Measurements from ENCODE around the gene NANOGP8.

The NANOGP8 gene

GRCh38 chr15:35064576-35065190 is 20.4 kb downstream of the NANOGP8 start:
- H3K4me3 ChIP-seq (ENCODE audit: low read depth, low read length): no peak overlapping the region
- H2AK5ac ChIP-seq (ENCODE audit: low read length): no peak overlapping the region

DNA sequence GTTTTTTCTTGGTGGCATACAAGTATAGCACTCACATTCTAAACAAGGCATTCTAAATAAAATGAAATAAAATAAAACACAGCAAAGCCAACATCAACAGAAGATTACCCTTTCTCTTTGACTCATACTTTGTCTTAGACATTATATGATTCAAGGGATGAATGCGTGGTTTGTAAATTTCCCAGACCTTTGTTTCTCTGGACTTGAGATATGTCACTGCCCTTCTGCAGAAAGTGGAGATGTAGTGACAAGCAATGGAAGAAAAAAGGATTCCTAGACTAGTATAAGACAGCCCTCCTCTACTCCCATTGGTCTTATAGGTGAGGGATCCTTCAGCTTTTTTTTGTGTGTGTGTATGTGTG is 22.4 kb downstream of the NANOGP8 start:
- Histone ChIP-seq H3K9me3 (ENCODE audit: insufficient read depth, low read depth, low read length) (no peaks in the 10 kb centered on the region), H3K79me2 (ENCODE audit: control insufficient read depth, insufficient read depth, low read length, poor library complexity) (no peaks in the 10 kb centered on the region), H3K79me1 (ENCODE audit: low read length) (no peaks in the 10 kb centered on the region), H3K4ac (ENCODE audit: low read depth, low read length) (no peak overlapping the region), H2BK5ac (ENCODE audit: low read depth, low read length, poor library complexity) (no peak overlapping the region), H3K4me1 (ENCODE audit: control insufficient read depth in 1 of 2, insufficient read depth in 2 of 2, low read length in 2 of 2) (peaks cover 5 to 6% of the 10 kb centered on the region in 2 experiments), H3K18ac (ENCODE audit: low read length) (no peak overlapping the region), H4K91ac (ENCODE audit: low read depth, low read length) (no peak overlapping the region), H3K9ac (ENCODE audit: low read length) (no peak overlapping the region), H4K8ac (ENCODE audit: low read depth, low read length) (no peak overlapping the region), H2AFZ (ENCODE audit: insufficient read depth, low read length, poor library complexity) (no peak overlapping the region), H2BK12ac (ENCODE audit: low read length) (no peak overlapping the region), H3K27ac (ENCODE audit: low read depth, low read length) (no peak overlapping the region), H3K23ac (ENCODE audit: low read length) (no peak overlapping the region), H3K27me3 (ENCODE audit: insufficient read depth, low read length) (no peaks in the 10 kb centered on the region), H3K4me3 (ENCODE audit: low read depth, low read length) (no peak overlapping the region), H3K4me2 (ENCODE audit: low read length) (no peak overlapping the region), H2AK5ac (ENCODE audit: low read length) (no peak overlapping the region), H2BK120ac (ENCODE audit: insufficient read depth, low read length, poor library complexity) (no peak overlapping the region), H4K12ac (ENCODE audit: low read depth, low read length) (no peak overlapping the region), H3K14ac (ENCODE audit: low read length) (no peak overlapping the region), H3K36me3 (ENCODE audit: control insufficient read depth in 1 of 2, insufficient read depth in 2 of 2, low read length in 2 of 2) (no peaks in the 10 kb centered on the region)
- no CpG with 5 or more reads among the region's 1 CpG for WGBS (ENCODE audit: extremely low coverage, insufficient coverage, insufficient read length)
- DNase-seq: no peak

More at GRCh38 chr15:35064576-35065190, 20.4 kb downstream of the NANOGP8 start:
- Histone ChIP-seq H3K9ac (ENCODE audit: low read length) (no peak overlapping the region), H3K27me3 (ENCODE audit: insufficient read depth, low read length) (no peaks in the 10 kb centered on the region), H4K91ac (ENCODE audit: low read depth, low read length) (no peak overlapping the region), H2BK120ac (ENCODE audit: insufficient read depth, low read length, poor library complexity) (no peak overlapping the region), H3K4me2 (ENCODE audit: low read length) (no peak overlapping the region), H3K27ac (ENCODE audit: low read depth, low read length) (no peak overlapping the region), H3K4me1 (ENCODE audit: control insufficient read depth in 1 of 2, insufficient read depth in 2 of 2, low read length in 2 of 2) (peaks cover 5 to 6% of the 10 kb centered on the region in 2 experiments), H3K4ac (ENCODE audit: low read depth, low read length) (no peak overlapping the region), H4K8ac (ENCODE audit: low read depth, low read length) (no peak overlapping the region), H2BK12ac (ENCODE audit: low read length) (no peak overlapping the region), H2AFZ (ENCODE audit: insufficient read depth, low read length, poor library complexity) (no peak overlapping the region), H3K14ac (ENCODE audit: low read length) (no peak overlapping the region), H3K9me3 (ENCODE audit: insufficient read depth, low read depth, low read length) (no peaks in the 10 kb centered on the region), H3K79me2 (ENCODE audit: control insufficient read depth, insufficient read depth, low read length, poor library complexity) (no peaks in the 10 kb centered on the region), H3K36me3 (ENCODE audit: control insufficient read depth in 1 of 2, insufficient read depth in 2 of 2, low read length in 2 of 2) (no peaks in the 10 kb centered on the region), H3K79me1 (ENCODE audit: low read length) (no peaks in the 10 kb centered on the region), H2BK5ac (ENCODE audit: low read depth, low read length, poor library complexity) (no peak overlapping the region), H3K18ac (ENCODE audit: low read length) (no peak overlapping the region), H3K23ac (ENCODE audit: low read length) (no peak overlapping the region), H4K12ac (ENCODE audit: low read depth, low read length) (no peak overlapping the region)
- no peak for DNase-seq
- no CpG with 5 or more reads among the region's 8 CpGs for WGBS (ENCODE audit: extremely low coverage, insufficient coverage, insufficient read length)

- no peak overlapping the region for H2AFZ ChIP-seq (ENCODE audit: insufficient read depth, low read length, poor library complexity)
- peaks cover 5 to 6% of the 10 kb centered on the region in 2 experiments for H3K4me1 ChIP-seq (ENCODE audit: control insufficient read depth in 1 of 2, insufficient read depth in 2 of 2, low read length in 2 of 2)
- H2AK5ac ChIP-seq (ENCODE audit: low read length): no peak overlapping the region
- no peak overlapping the region for H3K14ac ChIP-seq (ENCODE audit: low read length)
- H2BK5ac ChIP-seq (ENCODE audit: low read depth, low read length, poor library complexity): no peak overlapping the region
- no peaks in the 10 kb centered on the region for H3K36me3 ChIP-seq (ENCODE audit: control insufficient read depth in 1 of 2, insufficient read depth in 2 of 2, low read length in 2 of 2)
- no peak overlapping the region for H2BK120ac ChIP-seq (ENCODE audit: insufficient read depth, low read length, poor library complexity)
- H4K8ac ChIP-seq (ENCODE audit: low read depth, low read length): no peak overlapping the region
- H3K79me1 ChIP-seq (ENCODE audit: low read length): no peaks in the 10 kb centered on the region
- no peak overlapping the region for H3K18ac ChIP-seq (ENCODE audit: low read length)
- peak overlapping the region; percentile 48 for H3K4me2 ChIP-seq (ENCODE audit: low read length)
- WGBS (ENCODE audit: extremely low coverage, insufficient coverage, insufficient read length): no CpG with 5 or more reads among the region's 6 CpGs
- H4K12ac ChIP-seq (ENCODE audit: low read depth, low read length): no peak overlapping the region
- no peak overlapping the region for H4K91ac ChIP-seq (ENCODE audit: low read depth, low read length)
- no peaks in the 10 kb centered on the region for H3K79me2 ChIP-seq (ENCODE audit: control insufficient read depth, insufficient read depth, low read length, poor library complexity)
- no peak overlapping the region for H3K27ac ChIP-seq (ENCODE audit: low read depth, low read length)
- no peak overlapping the region for H3K4me3 ChIP-seq (ENCODE audit: low read depth, low read length)
- no peaks in the 10 kb centered on the region for H3K9me3 ChIP-seq (ENCODE audit: insufficient read depth, low read depth, low read length)
- no peak overlapping the region for H3K23ac ChIP-seq (ENCODE audit: low read length)
- no peak overlapping the region for H2BK12ac ChIP-seq (ENCODE audit: low read length)
- H3K27me3 ChIP-seq (ENCODE audit: insufficient read depth, low read length): no peaks in the 10 kb centered on the region
- no peak overlapping the region for H3K4ac ChIP-seq (ENCODE audit: low read depth, low read length)
- no peak overlapping the region for H3K9ac ChIP-seq (ENCODE audit: low read length)
- DNase-seq: no peak
These were observed 23.0 kb downstream of the NANOGP8 start for GRCh38 chr15:35061825-35062737.

GRCh38 chr15:35061161-35061824 is 23.8 kb downstream of the NANOGP8 start:
- Histone ChIP-seq H3K14ac (ENCODE audit: low read length) (no peak overlapping the region), H3K18ac (ENCODE audit: low read length) (no peak overlapping the region), H2BK120ac (ENCODE audit: insufficient read depth, low read length, poor library complexity) (no peak overlapping the region), H3K79me2 (ENCODE audit: control insufficient read depth, insufficient read depth, low read length, poor library complexity) (no peaks in the 10 kb centered on the region), H3K23ac (ENCODE audit: low read length) (no peak overlapping the region), H3K4me3 (ENCODE audit: low read depth, low read length) (no peak overlapping the region), H2AFZ (ENCODE audit: insufficient read depth, low read length, poor library complexity) (no peak overlapping the region), H3K27me3 (ENCODE audit: insufficient read depth, low read length) (no peaks in the 10 kb centered on the region), H3K36me3 (ENCODE audit: control insufficient read depth in 1 of 2, insufficient read depth in 2 of 2, low read length in 2 of 2) (no peaks in the 10 kb centered on the region), H2AK5ac (ENCODE audit: low read length) (no peak overlapping the region), H3K9me3 (ENCODE audit: insufficient read depth, low read depth, low read length) (no peaks in the 10 kb centered on the region), H3K9ac (ENCODE audit: low read length) (no peak overlapping the region), H3K4ac (ENCODE audit: low read depth, low read length) (no peak overlapping the region), H2BK12ac (ENCODE audit: low read length) (no peak overlapping the region), H2BK5ac (ENCODE audit: low read depth, low read length, poor library complexity) (no peak overlapping the region), H3K4me1 (ENCODE audit: control insufficient read depth in 1 of 2, insufficient read depth in 2 of 2, low read length in 2 of 2) (peaks cover 5 to 6% of the 10 kb centered on the region in 2 experiments), H4K12ac (ENCODE audit: low read depth, low read length) (no peak overlapping the region), H3K4me2 (ENCODE audit: low read length) (peak overlapping the region; percentile 48), H3K79me1 (ENCODE audit: low read length) (no peaks in the 10 kb centered on the region), H4K8ac (ENCODE audit: low read depth, low read length) (no peak overlapping the region), H3K27ac (ENCODE audit: low read depth, low read length) (no peak overlapping the region), H4K91ac (ENCODE audit: low read depth, low read length) (no peak overlapping the region)
- peak in 1 of 2 donors; percentile 15 for DNase-seq
- WGBS (ENCODE audit: extremely low coverage, insufficient coverage, insufficient read length): no CpG with 5 or more reads among the region's 13 CpGs
